HepG2 (cell line): ENCODE measurements around the gene CDC42EP5. TPM values are rescaled to one million over a fixed set of nuclear protein-coding genes. Genes with fewer than 3 reads are reported as not detected.

Experiments
- CC2D1A ChIP-seq: sonication (generic); formaldehyde crosslinking; IDR thresholded peaks from 2 replicates; pipeline ENCODE4 v1.8.1; 2023; ENCODE audit warnings: mild to moderate bottlenecking, missing genetic modification reagents
- CEBPB ChIP-seq: IDR thresholded peaks from 2 replicates; pipeline ENCODE4 v1.6.1; 2011; ENCODE audit warnings: low read depth, low read length, improper control_type of control experiment, borderline replicate concordance
- HIC2 ChIP-seq: sonication (generic); formaldehyde crosslinking; IDR thresholded peaks from 2 replicates; pipeline ENCODE4 v1.9.0; 2022; ENCODE audit warnings: low read depth, missing genetic modification reagents
- MAFG ChIP-seq: sonication (generic); formaldehyde crosslinking; IDR thresholded peaks from 2 replicates; pipeline ENCODE4 v1.5.1; 2020; ENCODE audit warnings: mild to moderate bottlenecking, missing genetic modification reagents
- MAX ChIP-seq: IDR thresholded peaks from 2 replicates; pipeline ENCODE4 v1.6.1; 2012; ENCODE audit warnings: inconsistent platforms
- NR1H2 ChIP-seq: sonication (generic); formaldehyde crosslinking; IDR thresholded peaks from 2 replicates; pipeline ENCODE4 v1.8.1; 2022; ENCODE audit warnings: low read depth, missing genetic modification reagents, borderline replicate concordance
- PHB2 ChIP-seq: fragments of 450-650 bp; IDR thresholded peaks from 2 replicates; pipeline ENCODE4 v1.6.1; 2018; ENCODE audit not compliant: partially characterized antibody
- SATB2 ChIP-seq: sonication (generic); formaldehyde crosslinking; IDR thresholded peaks from 2 replicates; pipeline ENCODE4 v1.5.0; 2020; ENCODE audit warnings: missing genetic modification reagents
- SP1 ChIP-seq, 2 experiments: fragments of 450-650 bp in 1 of 2; sonication (generic) in 1 of 2; formaldehyde crosslinking in 1 of 2; IDR thresholded peaks; 2 replicates each; pipeline versions ENCODE4 v1.4.0 to v1.6.1; 2016 to 2020; ENCODE audit warnings: missing genetic modification reagents in 1 of 2
- SP2 ChIP-seq: sonication (generic); formaldehyde crosslinking; IDR thresholded peaks from 2 replicates; pipeline ENCODE4 v1.5.1; 2020; ENCODE audit warnings: mild to moderate bottlenecking, missing genetic modification reagents
- TFDP1 ChIP-seq: IDR thresholded peaks from 2 replicates; pipeline ENCODE4 v1.6.1; 2016; ENCODE audit warnings: missing compliant biosample characterization, missing genetic modification reagents, borderline replicate concordance
- TGIF2 ChIP-seq: IDR thresholded peaks from 2 replicates; pipeline ENCODE4 v1.6.1; 2016; ENCODE audit warnings: control low read depth, missing compliant biosample characterization
- ZNF253 ChIP-seq: sonication (generic); formaldehyde crosslinking; IDR thresholded peaks from 2 replicates; pipeline ENCODE4 v1.8.0; 2022; ENCODE audit warnings: mild to moderate bottlenecking, missing genetic modification reagents, borderline replicate concordance
- ZNF30 ChIP-seq: sonication (generic); formaldehyde crosslinking; IDR thresholded peaks from 2 replicates; pipeline ENCODE4 v1.5.0; 2020; ENCODE audit warnings: mild to moderate bottlenecking, missing genetic modification reagents
- ZNF564 ChIP-seq: sonication (generic); formaldehyde crosslinking; IDR thresholded peaks from 2 replicates; pipeline ENCODE4 v1.8.1; 2023; ENCODE audit warnings: mild to moderate bottlenecking, missing genetic modification reagents
- polyA plus RNA-seq, 8 experiments: library from polyadenylated mRNA; depleted of rRNA in 3 of 8; stranded (reverse) in 7 of 8; unstranded in 1 of 8; fragments of >200 nt; fragmentation: Illumina TruSeq in 4 of 8; extraction: Trizol in 4 of 8; gene quantifications; 2 replicates each; pipeline versions ENCODE4 v1.2.1 to v1.2.3, GENCODE V29; 2011 to 2016; ENCODE audit warnings: low read depth in 4 of 8, missing spikeins in 1 of 8, mixed read lengths in 1 of 8; ENCODE audit not compliant: insufficient read depth in 1 of 8
- total RNA-seq, 5 experiments: library from RNA; depleted of rRNA; stranded (reverse); fragments of >200 nt; fragmentation: Illumina TruSeq; extraction: Trizol; gene quantifications; 2 replicates each; pipeline ENCODE4 v1.2.3, GENCODE V29; 2016; ENCODE audit warnings: low read depth in 1 of 5
- TF ChIP-seq, protein P1 (sequence below): sonication (generic); formaldehyde crosslinking; IDR thresholded peaks from 2 replicates; pipeline ENCODE4 v1.8.1; 2023; ENCODE audit warnings: missing genetic modification reagents, mild to moderate bottlenecking, borderline replicate concordance
- TF ChIP-seq, protein P2 (sequence below): IDR thresholded peaks from 2 replicates; pipeline ENCODE4 v1.6.1; 2018; ENCODE audit warnings: missing genetic modification reagents
- TF ChIP-seq, protein P3 (sequence below): sonication (generic); formaldehyde crosslinking; IDR thresholded peaks from 2 replicates; pipeline ENCODE4 v1.8.1; 2023; ENCODE audit warnings: mild to moderate bottlenecking, missing genetic modification reagents, borderline replicate concordance
- TF ChIP-seq, protein P4 (sequence below): sonication (generic); formaldehyde crosslinking; IDR thresholded peaks from 2 replicates; pipeline ENCODE4 v1.4.0; 2020; ENCODE audit warnings: missing genetic modification reagents

CDC42EP5 gene
- total and polyA plus RNA-seq, 2 of the 13 experiments (the other 11 are each of a cell fraction or from before 2014, with no cell fraction given), result 0.41 to 1.6 TPM

DNA sequence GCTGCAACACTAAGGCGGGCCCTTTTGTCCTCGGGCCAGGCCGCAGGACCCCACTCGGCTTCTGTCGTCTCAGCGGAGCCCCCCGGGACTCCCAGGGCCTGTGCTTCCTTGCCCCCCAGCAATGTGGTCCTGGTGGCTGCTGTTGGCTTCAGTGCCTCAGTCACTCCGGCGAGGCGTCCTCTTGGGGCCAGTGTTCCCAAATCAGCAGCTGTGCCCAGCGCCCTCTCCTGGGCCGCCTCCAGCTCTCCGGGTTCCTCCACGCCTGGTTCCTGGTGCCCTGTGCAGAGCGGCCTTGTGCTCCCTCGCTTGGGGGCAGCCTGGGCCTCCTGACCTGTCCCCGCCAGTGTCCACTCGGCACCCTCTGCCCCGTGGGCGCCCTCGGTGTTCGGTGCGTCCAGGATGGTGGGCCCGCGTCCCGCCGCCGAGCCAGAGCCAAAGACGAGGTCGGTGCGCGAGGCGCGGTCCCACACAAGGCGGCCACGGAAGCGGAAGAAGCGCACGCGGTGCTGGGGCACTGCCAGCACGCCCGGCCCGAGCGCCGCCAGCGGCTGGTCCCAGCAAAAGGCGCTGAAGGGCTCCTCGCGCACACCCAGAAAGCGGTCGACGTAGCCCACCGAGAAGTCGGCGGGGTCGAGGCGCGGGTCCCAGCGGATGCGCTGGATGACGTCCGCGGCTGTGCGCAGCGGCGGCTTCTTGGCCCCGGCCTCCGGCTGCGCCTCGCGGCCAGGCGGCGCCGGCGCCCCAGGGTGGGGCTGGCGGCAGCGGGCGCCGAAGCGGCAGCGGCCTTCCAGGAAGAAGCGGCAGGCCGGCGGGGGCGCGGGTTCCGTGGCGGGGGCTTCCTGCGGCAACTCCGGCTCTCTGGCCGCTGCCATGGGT, 10.2 kb downstream of the CDC42EP5 start (continued):
- TF ChIP-seq TFDP1 (peak; percentile 68; the same call in 1 of the 2 replicates), CC2D1A (CRISPR knock-in tag) (peak; percentile 85; the same call in 1 of the 2 replicates), MAFG (CRISPR knock-in tag) (no peak), NR1H2 (CRISPR knock-in tag) (0 out of 2 replicates have a peak, but pooled peaks have one; percentile 35), CEBPB (no peak), ZNF30 (CRISPR knock-in tag) (peak; percentile 41; the same call in 1 of the 2 replicates), SP1 (IDR thresholded peaks at IDR 0.05) (no peak), SP1 (CRISPR knock-in tag; IDR thresholded peaks at IDR 0.05) (peak; percentile 22; the same call in 1 of the 2 replicates), ZNF564 (CRISPR knock-in tag) (peak; percentile 85; the same call in 1 of the 2 replicates), PHB2 (no peak), HIC2 (CRISPR knock-in tag) (peak; percentile 67), ZNF253 (CRISPR knock-in tag) (peak; percentile 75; the same call in 1 of the 2 replicates), SATB2 (CRISPR knock-in tag) (peak; percentile 78; the same call in 1 of the 2 replicates), MAX (no peak; the same call in 1 of the 2 replicates), SP2 (peak; percentile 54; the same call in 1 of the 2 replicates), TGIF2 (CRISPR knock-in tag) (peak; percentile 77)
- TF ChIP-seq, protein P1, sequence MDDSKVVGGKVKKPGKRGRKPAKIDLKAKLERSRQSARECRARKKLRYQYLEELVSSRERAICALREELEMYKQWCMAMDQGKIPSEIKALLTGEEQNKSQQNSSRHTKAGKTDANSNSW (CRISPR knock-in tag), result 0 out of 2 replicates have a peak, but pooled peaks have one; percentile 58
- TF ChIP-seq, protein P2, sequence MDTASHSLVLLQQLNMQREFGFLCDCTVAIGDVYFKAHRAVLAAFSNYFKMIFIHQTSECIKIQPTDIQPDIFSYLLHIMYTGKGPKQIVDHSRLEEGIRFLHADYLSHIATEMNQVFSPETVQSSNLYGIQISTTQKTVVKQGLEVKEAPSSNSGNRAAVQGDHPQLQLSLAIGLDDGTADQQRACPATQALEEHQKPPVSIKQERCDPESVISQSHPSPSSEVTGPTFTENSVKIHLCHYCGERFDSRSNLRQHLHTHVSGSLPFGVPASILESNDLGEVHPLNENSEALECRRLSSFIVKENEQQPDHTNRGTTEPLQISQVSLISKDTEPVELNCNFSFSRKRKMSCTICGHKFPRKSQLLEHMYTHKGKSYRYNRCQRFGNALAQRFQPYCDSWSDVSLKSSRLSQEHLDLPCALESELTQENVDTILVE (CRISPR knock-in tag), result no peak
- TF ChIP-seq, protein P3, sequence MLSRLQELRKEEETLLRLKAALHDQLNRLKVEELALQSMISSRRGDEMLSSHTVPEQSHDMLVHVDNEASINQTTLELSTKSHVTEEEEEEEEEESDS (CRISPR knock-in tag), result peak; percentile 76; the same call in 1 of the 2 replicates
- TF ChIP-seq, protein P4, sequence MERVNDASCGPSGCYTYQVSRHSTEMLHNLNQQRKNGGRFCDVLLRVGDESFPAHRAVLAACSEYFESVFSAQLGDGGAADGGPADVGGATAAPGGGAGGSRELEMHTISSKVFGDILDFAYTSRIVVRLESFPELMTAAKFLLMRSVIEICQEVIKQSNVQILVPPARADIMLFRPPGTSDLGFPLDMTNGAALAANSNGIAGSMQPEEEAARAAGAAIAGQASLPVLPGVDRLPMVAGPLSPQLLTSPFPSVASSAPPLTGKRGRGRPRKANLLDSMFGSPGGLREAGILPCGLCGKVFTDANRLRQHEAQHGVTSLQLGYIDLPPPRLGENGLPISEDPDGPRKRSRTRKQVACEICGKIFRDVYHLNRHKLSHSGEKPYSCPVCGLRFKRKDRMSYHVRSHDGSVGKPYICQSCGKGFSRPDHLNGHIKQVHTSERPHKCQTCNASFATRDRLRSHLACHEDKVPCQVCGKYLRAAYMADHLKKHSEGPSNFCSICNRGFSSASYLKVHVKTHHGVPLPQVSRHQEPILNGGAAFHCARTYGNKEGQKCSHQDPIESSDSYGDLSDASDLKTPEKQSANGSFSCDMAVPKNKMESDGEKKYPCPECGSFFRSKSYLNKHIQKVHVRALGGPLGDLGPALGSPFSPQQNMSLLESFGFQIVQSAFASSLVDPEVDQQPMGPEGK (CRISPR knock-in tag), result peak; percentile 41; the same call in 1 of the 2 replicates
